Erythroblast (primary cell): Measurements from ENCODE around the gene GRID2IP.

Source experiments
- GATA1 ChIP-seq: IDR thresholded peaks from 2 replicates; pipeline ENCODE4 v1.6.1; 2011; ENCODE audit warnings: low read depth, mild to moderate bottlenecking, control low read depth, low read length, moderate library complexity
- POLR2A ChIP-seq: IDR thresholded peaks from 2 replicates; pipeline ENCODE4 v1.6.1; 2011; ENCODE audit warnings: mild to moderate bottlenecking, low read length

DNA sequence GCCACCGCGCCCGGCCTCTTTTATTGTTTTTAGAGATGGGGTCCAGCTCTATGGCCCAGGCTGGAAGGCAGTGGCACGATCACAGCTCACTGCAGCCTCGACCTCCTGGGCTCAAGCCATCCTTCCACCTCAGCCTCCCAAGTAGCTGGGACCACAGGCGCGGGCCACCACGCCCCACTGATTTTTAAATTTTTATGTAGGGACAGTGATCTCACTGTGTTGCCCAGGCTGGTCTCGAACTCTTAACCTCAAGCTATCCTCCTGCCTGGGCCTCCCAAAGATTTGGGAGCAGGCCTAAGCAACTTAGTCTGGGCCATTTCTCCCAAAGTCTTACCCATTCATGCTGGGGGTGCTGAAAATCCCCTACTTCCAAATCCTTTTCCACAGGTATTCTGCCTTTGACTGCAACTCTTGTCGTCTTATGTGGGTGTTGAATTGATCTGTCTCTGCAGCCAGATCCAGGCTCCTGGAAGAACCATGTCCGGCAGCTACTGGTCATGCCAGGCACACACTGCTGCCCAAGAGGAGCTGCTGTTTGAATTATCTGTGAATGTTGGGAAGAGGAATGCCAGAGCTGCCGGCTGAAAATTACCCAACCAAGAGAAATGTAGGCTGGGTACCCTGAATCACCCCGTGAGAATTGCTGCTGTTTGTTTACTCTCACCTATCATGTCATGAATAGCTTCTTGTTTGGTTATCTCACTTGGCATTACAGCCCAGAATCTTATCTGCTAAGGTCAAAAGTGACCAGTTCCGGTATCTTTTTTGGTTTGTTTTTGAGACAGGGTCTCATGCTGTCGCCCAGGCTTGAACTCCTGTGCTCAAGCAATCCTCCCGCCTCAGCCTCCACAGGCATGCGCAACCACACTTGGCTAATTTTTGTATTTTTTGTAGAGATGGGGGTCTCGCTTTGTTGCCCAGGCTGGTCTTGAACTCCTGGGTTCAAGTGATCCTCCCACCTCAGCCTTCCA lies 27.1 kb upstream of the GRID2IP start:
- TF ChIP-seq POLR2A (no peak), GATA1 (no peak)
